ENCODE data around the gene CHD9.
"Not testable (repeated sequence)": the region's sequence is repeated elsewhere in the genome, so short reads cannot be mapped to it uniquely, and the experiment has no call there.

CHD9 gene

DNA sequence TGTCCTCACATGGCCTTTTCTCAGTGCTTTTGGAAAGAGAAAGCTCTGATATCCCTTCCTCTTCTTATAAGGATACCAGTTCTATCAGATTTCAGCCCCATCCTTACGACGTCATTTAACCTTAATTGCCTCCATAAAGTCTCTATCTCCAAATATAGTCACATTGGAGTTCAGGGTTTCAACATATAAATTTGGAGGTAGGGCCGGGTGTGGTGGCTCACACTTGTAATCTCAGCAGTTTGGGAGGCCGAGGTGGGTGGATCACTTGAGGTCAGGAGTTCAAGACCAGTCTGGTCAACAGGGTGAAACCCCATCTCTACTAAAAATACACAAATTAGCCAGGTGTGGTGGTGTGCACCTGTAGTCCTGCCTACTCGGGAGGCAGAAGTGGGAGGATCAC is 7.3 kb upstream of the CHD9 start:
- DNase-seq = not testable (repeated sequence)

DNA sequence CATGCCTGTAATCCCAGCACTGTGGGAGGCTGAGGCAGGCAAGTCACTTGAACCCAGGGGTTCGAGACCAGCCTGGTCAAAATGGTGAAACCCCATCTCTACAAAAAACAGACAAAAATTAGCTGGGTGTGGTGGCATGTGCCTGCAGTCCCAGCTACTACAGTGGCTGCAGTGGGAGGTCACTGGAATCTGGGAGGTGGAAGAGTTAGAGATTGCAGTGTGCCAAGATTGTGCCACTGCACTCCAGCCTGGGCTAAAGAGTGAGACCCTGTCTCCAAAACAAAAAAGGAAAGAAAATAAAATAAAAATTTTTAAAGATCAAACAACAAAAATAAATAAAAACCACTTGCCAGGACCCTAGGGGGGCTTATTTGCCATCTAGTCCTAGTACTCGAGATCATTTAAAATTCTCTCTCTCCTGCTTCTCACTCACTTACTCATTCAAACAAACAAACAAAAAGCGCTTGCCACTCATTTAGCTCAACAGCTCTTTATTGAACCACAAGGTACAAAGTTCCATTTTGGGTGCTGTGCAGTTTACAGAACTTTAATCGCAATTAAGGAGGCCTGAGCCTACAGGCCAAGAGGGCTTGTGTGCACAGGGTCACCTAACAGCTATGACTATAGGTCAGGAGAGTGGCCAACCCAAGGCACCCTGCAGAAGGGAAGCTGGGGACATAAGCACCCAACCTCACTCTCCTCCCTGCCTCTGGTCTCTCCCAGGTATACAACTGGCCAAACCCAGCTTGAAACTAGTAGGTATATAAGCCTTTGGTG is 6.5 kb upstream of the CHD9 start:
- DNase-seq = no peak

DNA sequence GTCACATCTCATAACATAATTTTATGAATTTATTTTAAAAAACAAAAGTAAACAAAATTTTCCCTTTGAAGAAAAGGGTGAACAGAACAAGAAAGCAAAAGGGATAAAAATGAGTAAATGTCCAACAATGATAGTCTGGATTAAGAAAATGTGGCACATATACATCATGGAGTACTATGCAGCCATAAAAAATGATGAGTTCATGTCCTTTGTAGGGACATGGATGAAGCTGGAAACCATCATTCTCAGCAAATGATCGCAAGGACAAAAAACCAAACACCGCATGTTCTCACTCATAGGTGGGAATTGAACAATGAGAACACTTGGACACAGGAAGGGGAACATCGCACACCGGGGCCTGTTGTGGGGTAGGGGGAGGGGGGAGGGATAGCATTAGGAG is 3.5 kb upstream of the CHD9 start:
- DNase-seq = not testable (repeated sequence)

DNA sequence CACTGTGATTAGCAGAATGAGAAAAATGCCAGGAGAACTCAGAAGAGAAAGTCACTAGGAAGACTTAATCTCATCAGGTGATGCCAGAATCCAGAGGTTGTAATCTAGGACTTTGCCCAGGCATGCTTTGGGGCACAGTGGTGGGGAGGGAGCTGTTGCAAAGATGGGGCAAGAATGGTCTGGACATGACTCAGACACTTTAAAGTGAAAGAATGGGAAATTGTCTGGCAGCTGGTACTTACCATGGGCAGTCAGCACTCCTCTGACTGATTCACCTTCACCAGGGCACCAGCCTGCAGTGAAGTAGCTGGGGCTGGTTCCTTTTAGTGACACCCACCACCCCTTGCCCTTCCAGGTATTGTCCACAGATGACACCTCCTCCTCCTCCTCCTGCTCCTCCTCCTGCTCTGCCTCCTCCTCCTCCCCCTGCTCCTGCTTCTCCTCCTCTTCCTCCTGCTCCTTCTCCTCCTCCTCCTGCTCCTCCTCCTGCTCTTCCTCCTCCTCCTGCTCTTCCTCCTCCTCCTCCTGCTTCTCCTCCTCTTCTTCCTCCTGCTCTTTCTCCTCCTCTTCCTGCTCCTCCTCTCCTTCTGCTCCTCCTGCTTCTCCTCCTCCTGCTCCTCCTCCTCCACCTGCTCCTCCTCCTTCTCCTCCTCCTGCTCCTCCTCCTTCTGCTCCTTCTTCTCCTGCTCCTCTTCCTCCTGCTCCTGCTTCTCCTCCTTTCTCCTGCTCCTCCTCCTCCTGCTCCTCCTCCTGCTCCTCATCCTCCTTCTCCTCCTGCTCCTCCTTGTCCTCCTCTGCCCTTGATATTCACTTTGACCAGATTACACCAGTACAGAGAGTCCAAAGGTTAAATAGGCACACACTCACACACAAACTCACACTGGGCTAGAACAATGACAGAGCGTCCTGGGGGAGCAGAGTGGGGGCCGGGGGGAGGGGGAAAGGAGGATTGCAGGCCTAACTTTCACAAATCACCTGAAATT is 2.0 kb upstream of the CHD9 start, which contains the start of gene CHD9NB:
Gene CHD9NB (minus strand): TSS at position 379 of the 983 bp plus-strand sequence. CDS start 8,739 bp downstream, outside the sequence.
- no peak for DNase-seq

DNA sequence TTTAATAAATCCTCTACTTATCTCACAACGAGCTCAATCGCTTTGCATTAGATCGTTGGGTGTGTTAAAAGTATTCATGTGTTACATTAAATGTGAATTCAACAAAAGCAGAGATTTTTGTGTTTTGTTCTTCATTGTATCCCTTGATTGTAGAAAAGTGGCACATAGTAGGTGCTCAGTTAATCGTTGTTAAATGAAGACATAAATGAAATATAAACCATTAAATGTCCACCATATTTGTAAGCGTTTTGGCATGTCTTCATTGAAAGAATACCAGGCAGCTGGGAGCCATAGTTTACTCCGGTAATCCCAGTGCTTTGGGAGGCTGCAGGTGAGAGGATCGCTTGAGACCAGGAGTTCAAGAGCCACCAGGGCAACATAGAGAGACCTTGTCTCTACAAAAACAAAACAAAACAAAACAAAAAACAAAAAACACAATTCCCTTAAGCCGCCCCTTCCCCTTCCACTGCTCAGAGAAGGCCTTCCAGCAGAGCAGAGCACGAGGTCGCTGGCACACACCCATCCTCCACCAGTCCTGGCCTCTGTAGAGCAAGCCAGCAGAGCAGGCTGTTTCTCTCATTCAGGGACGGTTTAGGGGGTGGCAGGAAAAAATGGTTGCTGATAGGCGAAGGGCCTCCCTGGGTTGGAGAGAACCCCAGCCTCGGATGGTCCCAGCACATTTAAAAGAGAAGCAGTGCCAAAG is 673 bp upstream of the CHD9 start:
- DNase-seq = peak; percentile 19

DNA sequence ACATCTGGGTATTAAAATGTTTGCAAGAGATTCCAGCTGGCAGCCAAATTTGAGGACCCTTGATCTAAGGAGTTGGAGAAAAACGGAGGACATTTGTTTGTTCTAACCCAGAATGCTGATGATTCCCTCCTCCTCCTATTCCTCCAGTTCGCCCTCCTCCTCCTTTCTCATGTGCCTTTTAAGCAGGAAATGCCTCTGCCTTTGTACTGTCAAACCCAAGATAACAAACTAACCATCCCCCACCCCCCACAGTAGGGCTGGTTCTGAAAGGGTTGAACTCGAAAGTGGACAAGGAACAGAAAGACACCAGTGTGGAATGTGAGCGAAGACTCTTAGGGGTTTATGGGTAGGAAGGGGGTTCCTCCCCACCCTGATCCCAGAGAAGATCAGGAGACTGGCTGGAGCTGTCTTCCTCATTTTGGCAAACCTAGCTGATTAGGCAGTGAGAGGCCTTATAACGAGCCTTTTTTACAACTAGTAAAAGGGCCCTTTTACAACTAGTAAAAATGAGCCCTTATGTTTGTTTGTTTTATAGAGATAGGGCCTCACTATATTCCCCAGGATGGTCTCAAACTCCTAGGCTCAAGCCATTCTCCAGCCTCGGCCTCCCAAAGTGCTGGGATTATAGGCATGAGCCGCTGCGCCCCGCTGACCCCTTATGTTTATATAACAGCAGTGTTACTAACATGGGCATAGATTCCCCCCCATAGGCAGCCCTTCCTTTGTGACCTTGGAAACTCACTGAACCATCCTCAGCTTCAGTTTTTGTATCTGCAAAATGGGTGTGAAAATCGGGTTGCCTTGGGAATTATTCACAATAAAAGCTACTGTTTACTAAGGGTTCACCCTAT is 975 bp downstream of the CHD9 start:
- DNase-seq = peak; percentile 5

DNA sequence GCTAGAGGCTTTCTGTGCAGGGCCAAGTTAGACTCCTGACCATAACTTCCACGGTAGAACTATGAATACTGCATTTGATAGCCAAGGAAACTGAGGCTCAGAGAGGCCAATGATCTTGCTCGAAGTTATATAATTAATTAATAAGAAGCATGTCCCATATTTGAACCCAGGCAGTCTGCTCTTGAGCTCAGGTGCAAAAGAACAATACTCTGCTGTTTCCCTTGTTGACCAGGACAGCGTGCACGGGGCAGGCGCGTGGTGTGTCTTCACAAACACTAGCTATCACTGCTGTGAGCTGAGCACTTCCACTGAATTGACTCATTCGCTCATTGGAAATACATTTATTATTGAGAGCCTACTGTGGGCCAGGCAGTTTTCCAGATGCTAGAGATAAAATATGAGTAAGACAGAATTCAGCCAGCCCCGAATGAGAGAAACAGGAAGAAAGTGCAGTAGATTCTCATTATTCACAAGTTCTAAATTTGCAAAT is 1.6 kb downstream of the CHD9 start:
- no peak for DNase-seq

DNA sequence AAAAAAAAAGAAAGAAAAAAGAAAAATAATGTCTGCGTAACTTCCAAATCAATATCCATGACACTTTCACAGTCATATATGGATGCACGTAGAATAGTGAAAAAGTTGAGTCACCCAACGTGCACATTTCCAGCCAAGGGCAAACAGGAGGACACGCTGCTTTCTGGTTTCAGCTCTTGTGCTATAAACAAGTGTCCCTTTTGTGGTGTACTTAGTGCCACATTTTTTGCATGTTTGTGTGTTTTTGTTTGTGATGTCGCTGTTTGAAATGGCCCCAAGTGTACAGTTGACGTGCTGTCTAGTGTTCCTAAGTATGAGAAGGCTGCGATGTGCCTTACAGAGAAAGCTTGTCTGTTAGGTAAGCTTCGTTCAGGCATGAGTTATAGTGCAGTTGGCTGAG is 2.9 kb downstream of the CHD9 start:
- DNase-seq = no peak

DNA sequence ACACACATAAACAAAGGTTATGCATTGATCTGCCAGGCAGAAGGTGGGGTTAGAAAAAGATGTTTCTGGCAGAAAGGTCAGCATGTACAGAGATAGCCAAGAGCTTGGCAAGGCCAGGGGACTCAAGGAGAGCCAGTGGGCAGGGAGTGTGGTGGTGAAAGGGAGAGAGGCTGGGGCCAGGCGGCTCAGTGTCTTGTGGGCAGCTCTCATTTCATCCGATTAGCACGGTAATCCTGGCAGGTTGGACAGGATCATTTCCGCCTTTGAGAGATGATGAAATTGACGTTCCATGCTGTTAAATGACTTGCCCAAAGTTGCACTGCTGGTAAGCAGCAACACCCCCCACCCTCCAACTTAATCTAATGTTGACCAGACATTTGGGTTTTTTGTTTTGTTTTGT is 3.6 kb downstream of the CHD9 start:
- DNase-seq = no peak

DNA sequence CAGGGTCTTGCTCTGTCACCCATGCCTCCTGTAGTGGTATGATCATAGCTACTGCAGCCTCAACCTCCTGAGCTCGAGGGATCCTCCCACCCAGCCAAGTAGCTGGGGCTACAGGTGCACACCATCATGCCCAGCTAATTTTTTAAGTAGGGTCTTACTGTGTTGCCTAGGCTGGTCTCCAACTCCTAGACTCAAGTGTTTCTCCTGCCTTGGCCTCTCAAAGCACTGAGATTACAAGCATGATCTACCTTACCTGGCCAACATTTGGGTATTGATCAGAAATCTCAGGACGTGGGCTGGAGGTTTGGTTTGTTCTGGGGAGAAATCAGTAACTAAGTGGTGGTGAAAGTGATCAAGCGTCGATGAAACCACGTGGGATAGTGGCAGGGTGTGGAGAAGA is 4.1 kb downstream of the CHD9 start:
- DNase-seq = no peak

DNA sequence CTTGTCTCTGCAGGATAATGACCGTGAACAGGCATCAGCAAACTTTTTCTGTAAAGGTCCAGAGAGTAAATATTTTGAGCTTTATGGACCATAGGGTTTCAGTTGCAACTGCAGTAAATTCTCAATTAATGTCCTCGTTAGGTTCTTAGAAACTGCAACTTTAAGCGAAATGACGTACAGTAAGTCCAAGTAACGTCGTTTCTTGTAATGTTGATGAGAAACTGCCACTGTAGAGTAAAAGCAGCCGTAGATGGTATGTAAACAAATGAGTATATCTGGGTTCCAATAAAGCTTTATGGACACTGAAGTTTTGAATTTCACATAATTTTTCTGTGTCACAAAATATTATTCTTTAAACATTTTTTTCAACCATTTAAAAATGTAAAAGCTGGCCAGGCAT is 4.9 kb downstream of the CHD9 start:
- DNase-seq = no peak

DNA sequence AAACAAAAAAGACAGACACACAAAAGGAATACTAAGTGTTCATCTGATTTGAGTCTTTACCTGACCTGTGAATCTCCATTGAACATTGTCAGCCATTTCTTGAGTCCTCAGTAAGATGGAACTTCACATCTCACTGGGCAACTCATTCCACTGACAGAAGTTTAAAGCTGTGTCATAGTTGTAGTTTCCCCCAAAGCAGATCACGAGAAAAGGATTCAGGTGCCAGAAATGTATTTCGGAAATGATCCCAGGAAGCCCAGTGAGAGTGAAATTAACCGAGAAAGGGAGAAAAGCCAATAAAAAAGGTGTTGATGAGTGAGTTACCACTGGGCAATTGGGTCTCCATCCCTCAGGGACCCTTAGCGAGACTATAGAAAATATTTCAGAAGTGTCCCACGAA is 6.5 kb downstream of the CHD9 start:
- no peak for DNase-seq

DNA sequence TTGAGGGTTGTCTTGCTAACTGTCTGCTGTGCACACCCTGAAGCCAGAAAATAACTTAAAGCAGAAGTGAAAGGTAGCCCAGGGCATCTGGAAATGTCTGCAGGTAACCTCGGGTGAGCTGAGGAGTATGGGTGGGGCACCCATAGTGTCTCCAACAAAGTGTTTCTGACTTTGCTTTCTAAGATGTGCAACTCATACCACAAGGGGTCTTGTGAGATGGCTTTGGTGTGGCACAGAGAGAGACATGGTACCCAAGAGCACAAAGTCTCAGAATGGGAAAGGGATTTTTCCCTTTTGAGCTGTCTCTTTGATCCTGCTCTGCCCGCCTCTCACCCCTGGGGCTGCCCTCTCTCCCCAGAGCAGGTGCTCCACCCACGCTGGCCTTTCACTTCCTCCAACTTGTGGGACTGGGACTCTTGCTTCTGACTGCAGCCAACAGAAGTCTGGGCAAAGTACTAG is 6.9 kb downstream of the CHD9 start:
- peak; percentile 25 for DNase-seq

DNA sequence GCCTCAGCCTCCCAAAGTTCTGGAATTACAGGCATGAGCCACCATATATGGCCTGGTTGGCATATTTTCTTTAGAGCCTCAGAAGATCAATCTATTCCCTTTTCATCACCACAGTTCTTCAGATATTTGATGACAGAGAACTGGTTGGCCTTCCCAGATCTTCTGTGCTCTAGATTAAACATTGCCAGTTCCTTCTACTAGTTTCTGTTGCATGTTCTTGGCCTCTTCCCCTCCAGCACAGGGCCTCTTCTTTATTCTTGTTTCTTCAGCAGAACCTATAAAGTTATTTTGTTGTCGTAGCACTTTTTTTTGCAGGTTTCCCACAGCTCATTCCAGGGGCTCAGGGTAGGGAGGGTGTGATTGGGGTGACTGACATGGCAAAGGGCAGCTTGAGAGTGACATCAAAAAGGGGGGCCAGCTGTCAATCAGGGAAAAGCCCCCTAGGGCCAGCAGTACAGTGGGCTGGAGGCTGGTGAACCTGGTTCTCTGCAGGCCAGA is 9.3 kb downstream of the CHD9 start:
- no peak for DNase-seq

DNA sequence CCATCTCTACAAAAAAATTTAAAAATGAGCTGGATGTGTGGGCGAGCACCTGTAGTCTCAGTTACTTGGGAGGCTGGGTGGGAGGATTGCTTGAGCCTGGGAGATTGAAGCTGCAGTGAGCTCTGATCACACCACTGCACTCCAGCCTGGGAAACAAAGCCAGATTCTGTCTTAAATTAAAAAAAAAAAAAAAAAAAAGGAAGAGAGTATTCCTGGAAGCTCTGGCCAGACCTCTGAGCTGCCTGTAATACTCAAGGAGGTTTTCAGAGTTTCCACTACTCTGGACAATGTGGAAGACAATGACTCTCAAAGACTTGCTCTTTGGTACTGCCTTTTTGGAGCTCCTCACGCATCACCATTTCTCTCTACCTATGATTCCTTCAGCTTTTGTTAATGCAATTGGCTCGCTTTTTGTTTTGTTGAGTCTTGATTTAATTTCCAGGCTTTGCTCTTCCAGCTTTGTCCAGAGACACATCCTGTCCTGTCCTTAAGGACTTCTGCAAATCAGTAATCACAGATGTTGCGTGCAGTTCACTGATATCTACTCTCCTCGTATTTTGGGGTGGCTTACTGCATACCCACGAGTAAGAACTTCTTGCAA is 10.8 kb downstream of the CHD9 start:
- DNase-seq = no peak

DNA sequence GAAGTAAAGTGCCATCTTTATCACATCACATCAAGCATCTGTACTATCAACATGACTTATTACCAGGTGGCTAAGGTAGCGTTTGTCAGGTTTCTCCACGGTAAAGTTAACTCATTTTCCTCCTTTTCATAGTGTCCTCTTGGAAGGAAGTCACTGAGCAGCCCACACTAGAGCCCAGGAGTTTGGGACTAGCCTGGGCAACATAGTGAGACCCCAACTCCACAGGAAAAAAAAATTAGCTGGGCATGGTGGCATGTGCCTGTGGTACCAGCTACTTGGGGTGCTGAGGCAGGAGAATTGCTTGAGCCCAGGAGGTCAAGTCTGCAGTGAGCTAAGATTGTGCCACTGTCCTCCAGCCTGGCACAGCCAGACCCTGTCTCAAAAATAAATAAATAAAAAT is 12.9 kb downstream of the CHD9 start:
- DNase-seq = no peak

DNA sequence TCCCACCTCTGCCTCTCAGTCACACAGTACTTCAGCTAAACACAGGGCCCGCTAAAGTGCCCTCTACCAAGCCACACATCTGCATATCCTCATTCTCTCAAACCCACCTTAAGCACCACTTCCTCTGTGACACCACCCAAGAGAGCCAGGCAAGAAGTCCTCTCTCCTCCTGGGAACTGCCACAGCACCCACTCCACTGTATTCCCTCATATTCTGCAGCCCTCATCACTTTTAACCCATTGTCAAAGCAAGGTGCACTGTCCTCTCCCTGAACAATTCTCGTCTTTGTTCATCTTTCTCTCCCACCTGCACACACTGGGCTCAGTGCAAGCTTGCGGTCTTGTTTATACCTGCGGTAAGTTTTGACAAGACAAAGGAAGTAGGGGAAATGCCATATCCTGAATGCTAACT is 13.6 kb downstream of the CHD9 start:
- no peak for DNase-seq

DNA sequence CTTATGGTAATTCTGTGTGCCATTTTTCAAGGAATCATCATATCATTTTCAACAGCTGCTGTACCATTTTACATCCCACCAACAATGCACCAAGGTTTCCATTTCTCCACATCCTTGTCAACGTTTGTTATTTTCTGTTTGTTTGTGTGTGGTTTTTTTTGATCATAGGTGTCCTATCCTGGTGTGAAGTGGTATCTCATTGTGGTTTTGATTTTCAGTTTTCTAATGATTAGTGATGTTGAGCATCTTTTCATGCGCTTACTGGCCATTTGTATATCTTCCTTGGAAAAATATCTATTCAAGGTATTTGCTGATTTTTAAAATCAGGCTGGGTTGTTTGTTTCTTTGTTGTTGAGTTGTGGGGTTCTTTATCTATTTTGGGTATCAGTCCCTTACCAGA is 15.0 kb downstream of the CHD9 start:
- DNase-seq = no peak

DNA sequence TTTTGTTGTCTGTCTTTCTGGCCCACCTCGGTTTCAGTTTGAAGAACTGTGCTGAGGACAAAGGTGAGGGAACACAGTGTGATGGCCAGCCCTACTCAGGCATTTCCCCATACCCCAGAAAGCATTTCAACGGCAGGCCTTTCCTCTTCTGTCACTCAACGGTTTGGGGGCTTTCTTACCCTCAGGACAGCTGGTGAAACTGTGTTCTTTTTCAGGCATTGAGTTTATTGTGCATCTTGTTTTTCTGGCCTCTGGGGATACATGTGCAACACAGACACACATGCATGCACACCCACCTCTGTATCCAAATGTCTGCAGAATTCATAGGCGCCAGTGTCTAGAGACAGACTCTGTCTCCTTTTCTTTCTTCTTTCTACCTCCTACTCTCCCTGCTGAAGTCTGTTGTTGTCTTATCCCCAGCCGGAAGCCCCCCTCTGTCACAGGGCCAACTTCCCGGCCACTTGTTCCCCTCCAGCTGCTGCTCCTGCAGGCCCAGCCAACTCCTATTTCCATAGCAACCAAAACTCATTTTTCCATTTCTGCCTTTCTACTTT is 17.0 kb downstream of the CHD9 start:
- DNase-seq = no peak

DNA sequence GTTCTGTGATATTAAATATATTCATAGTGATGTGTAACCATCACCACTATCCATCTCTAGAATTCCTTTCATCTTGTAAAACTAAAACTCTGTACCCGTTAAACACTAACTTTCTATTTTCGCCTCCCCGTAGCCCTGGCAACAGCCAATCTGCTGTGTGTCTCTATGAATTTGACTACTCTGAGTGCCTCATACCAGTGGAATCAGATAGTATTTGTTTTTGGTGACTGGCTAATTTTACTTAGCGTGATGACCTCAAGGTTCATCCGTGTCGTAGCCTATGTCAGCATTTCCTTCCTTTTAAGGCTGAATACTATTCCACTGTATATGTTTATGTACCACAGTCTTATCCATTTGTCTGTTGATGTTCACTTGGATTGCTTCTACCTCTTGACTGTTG is 18.2 kb downstream of the CHD9 start:
- DNase-seq = no peak

DNA sequence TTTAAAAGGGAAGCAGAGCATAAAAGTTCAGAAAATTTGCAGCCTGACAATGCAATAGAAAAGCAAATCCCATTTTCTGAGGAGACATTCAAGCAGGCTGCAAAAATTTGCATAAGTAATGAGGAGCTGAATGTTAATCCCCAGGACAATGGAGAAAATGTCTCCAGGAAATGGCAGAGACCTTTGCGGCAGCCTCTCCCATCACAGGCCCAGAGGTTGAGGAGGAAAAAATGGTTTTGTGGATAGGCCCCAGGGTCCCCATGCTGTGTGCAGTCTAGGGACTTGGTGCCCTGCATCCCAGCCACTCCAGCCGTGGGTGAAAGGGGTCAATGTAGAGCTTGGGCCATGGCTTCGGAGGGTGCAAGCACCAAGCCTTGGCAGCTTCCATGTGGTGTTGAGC is 19.5 kb downstream of the CHD9 start:
- DNase-seq = not testable (repeated sequence)

All from stimulated activated CD4-positive, alpha-beta T cell treated with anti-CD3 and anti-CD28 coated beads, Interleukin-4, amount 100 ng/mL, for 24 hours (primary cell).